GM12801 (cell line): ENCODE measurements around the gene MAP2K5.

Experiments used
- TF ChIP-seq, protein P1 (sequence below): IDR thresholded peaks from one replicate; pipeline ENCODE4 v1.5.1; 2011; ENCODE audit warnings: control low read depth; ENCODE audit not compliant: insufficient read length; ENCODE audit errors: extremely low read depth

MAP2K5 gene

DNA sequence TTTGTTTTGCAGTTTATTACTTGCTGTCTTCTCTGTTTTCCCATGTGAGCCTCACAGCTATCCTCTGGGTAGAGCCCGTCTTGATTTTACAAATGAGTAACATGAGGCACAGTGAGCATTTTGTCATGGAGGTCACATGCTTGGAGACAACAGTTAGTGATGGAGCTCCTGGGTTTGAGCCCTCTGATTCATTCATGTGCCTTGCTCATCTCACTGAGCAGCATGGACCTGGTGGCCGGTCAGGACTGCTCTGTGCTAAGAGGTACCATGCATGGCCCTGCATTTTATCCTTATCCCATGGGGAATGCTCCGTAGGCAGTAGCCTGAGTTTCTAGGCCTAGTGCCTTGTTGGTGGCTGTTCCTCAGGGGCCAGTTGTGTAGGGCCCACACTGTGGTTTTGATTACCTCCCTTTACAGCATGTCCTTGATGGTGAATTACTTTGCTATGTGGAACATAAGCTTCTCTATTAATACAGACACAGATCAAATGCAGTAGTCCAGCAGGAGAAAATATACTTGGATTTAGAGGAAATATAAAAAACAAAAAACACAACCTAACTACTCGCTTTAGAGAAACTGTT is 35.6 kb downstream of the MAP2K5 start:
- TF ChIP-seq, protein P1, sequence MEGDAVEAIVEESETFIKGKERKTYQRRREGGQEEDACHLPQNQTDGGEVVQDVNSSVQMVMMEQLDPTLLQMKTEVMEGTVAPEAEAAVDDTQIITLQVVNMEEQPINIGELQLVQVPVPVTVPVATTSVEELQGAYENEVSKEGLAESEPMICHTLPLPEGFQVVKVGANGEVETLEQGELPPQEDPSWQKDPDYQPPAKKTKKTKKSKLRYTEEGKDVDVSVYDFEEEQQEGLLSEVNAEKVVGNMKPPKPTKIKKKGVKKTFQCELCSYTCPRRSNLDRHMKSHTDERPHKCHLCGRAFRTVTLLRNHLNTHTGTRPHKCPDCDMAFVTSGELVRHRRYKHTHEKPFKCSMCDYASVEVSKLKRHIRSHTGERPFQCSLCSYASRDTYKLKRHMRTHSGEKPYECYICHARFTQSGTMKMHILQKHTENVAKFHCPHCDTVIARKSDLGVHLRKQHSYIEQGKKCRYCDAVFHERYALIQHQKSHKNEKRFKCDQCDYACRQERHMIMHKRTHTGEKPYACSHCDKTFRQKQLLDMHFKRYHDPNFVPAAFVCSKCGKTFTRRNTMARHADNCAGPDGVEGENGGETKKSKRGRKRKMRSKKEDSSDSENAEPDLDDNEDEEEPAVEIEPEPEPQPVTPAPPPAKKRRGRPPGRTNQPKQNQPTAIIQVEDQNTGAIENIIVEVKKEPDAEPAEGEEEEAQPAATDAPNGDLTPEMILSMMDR, result no peak

DNA sequence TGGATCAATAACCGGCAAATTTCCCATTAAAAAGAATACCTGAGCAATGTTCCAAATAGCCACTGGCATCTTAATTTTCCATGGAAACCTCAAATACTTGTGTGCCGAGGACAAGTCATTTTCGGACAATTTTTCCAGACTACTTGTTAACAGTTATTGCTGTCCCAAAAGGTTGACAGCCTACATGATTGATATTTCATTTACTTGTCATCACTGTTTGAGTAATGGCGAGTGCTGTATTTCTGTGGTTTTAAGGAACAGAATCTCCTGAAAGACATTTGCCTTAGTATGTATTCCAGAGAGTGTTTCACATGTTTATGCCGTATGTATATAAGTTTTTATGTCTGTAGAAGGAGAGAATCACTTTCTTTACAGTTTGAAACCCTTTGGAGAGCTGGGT is 36.7 kb downstream of the MAP2K5 start:
- TF ChIP-seq, protein P1, result no peak

DNA sequence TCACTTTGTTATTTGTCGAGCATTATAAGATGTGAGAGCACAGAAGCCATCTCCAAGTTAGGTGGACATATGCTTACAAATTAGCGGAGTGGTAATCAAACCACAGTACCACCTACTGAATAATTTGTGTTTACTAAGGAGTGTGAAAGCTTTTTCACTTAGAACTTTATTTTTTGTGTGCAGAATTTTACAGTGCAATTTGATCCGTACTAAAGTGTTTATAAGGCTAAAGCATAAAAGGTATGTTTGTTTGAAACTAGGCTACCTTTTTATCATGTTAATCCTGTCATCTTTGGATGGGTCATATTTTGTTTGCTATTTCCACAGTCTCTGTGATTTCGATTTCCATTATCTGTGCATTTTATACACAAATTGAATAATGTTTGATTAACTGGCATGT is 37.5 kb downstream of the MAP2K5 start:
- TF ChIP-seq, protein P1, result no peak

DNA sequence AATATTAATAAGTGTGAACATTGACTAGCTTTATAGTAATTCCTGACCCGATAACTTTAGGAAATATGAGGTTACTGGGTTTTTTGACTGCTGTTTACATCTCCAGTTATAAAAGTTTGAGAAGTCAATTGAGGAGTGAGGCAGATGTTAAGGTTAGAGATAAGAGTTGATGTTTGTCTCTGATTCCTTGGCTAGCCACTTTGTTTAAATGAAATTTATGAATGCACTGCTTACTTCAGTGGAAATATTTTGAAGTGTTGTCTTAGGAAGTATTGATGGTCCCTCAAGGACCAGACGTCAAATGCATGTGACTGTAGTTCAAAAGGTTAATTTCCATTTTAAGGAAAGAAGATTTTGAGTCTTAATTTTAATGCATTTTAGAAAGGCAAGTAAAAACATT is 41.7 kb downstream of the MAP2K5 start:
- TF ChIP-seq, protein P1, result no peak

DNA sequence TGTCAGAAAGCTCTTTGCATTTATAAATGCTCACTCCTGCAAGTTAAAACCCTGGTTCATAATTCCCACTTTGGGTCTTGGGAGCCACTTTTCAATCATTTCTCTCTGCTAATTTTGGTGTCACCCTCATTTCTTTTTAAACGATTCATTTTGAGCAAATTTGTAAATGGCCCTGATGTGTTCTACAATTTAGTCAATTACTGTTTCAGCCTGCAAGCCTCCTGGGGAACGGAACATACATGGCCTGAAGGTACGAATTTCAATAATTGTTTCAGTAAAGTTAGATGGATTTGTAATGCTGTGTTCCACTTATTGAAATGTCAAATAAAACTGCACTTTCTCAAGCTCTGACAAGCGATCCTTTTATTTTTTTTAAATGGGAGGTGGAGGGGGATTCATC is 43.2 kb downstream of the MAP2K5 start:
- TF ChIP-seq, protein P1, result no peak

DNA sequence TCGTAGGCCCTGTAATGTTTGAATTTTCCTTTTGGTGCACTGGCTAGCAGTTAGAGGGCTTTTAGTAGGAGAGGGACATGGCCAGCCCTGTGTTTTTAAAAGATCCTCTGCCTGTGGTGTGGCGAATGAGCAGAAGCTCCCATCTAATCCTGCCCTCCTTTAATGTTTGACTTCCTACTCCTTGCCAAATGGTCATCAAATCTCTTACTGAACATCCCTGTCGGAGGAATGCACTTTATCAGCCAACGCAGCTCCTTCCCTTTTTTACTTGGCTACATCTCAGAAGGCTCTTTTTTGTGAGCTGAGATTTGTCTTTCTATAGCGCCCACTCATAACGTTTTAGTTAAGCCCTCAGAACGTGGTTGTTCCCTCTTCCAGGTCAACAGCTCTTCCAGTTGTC is 44.8 kb downstream of the MAP2K5 start:
- TF ChIP-seq, protein P1, result no peak

DNA sequence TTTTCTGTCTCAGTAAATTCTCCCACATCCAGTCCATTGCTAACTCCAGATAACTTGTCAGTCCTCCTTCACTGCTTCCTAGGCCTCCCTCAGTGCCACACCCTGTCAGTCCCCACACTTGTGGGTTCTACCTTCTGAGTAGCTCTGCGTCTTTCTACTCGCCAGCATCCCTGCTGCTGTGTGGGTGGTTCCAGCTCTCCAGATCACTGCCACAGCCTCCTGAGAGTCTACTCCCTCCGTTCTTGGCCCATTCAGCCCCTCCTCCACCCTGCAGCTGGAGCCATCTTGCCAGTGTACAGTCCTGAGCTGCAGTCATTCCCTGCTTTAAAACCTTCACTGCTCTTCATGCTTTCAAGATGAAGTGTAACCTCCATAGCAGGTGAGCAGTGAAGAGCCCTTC is 45.3 kb downstream of the MAP2K5 start:
- TF ChIP-seq, protein P1, result no peak

DNA sequence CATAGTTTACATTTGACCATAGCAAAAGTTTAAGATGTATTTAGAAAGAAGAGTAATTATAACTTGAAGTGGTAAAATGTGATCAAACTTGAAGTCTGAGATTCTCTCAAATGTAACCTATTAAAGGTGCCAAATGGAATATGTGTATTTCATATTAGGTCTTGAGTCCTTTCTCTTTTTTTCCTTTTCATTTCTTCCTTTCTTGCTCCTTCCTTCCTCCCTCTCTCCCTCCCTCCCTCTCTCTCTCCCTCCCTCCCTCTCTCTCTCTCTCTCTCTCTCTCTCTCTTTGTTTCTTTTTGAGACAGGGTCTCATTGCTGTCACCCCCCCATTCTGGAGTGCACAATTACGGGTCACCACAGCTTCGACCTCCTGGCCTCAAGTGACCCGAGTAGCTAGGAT is 47.7 kb downstream of the MAP2K5 start:
- TF ChIP-seq, protein P1, result no peak
